ENCODE results near the gene HYDIN.
"Not testable (repeated sequence)": the region's sequence is repeated elsewhere in the genome, so short reads cannot be mapped to it uniquely, and the experiment has no call there.

The HYDIN gene

DNA sequence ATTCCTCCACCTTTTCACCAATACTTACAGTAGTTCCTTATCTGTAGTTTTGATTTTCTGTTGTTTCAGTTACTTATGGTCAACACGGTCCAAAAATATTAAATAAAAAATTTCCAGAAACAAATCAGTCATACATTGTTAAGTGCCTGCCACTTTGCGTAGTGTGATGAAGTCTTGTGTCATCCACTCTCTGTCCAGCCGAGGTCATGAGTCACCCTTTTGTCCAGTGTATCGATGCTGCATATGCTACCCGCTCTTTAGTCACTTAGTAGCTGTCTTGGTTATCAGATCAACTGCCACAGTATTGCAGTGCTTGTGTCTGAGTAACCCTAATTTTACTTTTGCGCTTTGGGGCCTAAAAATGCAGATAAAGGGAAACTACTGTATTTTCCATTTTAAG is 146.9 kb downstream of the HYDIN start:
- not testable (repeated sequence) for DNase-seq

DNA sequence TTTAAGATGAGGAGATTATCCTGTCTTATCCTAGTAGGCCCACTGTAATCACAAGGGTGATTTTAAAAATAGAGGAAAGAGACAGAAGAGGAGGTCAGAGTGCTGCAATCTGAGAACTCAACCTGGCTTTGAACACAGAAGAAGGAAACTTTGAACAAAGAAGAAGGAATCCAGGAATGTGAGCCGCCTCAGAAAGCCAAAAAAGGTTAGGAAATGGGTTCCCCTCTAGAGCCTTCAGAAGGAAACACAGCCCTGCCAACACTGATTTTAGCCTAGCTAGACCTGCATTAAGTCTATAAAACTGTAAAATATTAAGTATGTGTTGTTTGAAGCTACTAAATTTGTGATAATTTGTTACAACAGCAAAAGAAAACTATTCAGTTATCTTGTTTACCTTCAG is 149.7 kb downstream of the HYDIN start:
- DNase-seq, result not testable (repeated sequence)

DNA sequence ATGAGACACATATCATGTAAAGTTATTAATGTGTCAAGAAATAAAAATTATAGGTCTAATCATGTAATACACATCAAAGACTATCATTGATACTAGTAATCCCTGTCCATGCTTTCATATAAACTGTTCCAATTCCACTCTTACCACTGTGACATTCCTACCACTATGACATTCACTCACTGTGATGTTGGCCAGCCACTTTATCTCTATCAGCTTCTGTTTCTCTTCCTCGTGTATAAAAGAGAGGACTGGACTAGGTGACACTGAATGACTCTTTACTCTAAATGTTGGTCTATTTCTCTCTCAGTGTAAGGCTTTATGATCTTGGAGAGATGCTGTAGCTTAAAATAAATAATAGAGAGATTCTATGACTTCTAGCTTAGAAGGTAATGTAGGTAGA is 150.3 kb downstream of the HYDIN start:
- not testable (repeated sequence) for DNase-seq

DNA sequence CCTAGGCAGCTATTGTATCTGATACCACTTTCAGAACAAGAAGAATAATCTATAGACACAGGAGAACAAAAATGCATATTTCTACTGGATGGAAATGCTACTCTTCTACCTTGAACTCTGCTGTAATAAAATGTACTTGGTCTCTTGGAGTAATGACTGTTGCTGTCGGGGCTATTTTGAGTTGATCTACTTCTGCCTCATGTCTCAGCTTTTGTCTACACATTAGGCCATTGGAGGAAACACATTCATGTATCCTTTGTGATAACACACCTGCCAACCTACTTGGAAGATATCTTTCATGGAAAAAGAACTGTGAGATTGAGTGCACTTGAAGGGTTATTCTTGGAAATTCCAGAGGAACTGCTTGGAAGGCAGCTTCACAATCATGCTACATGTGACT is 159.9 kb downstream of the HYDIN start:
- not testable (repeated sequence) for DNase-seq

DNA sequence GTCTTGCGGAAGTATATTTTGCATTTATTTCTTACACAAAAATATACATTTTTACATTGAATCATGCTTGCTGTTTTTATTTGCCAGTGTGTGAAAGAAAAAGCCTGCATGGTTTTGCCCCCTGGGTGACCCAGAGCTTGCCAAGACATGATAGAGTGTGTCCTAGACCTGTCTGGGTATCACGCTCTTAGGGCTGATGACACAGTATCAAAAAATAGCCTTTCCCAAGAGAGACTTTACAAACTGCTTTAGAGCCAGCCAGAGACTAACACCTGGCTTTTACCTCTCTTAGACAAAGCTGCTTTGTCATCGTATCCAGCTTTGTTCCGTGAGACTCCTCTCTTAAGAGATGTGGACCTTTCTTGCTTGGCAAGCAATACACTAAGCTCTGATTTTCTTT is 160.7 kb downstream of the HYDIN start:
- DNase-seq, result not testable (repeated sequence)

DNA sequence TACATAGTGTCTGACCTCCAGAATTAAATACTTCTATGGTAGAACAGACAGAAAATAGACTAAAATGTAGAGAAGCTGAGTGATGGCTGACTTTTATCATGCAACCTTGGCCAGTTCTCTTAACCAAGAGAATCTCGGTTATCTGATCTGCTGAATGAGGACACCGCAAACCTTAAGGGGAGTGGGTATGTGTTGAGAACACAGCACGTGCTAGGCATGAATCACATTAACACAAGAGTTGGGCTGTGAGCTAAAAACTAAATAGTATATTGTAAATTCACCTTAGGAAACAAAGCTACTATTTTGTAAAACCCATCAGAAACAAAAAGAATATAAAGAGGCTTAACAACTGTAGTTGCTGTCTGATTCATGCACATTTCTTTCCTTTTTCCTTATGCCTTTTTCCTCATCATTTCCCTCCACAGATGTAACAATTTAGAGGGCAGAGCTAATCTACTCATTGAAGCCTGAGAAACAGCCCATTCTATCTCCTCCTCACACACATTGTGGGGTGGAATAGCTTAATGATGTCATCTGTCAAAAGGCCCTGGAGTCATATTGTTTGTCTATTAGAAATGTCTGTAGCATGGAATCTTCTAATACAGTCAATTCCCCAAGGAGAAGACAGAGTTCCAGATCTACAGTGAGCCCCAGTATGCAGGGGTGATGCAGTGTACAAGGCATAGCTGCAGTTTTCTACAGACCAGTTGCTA is 176.5 kb downstream of the HYDIN start:
- DNase-seq, result not testable (repeated sequence)

DNA sequence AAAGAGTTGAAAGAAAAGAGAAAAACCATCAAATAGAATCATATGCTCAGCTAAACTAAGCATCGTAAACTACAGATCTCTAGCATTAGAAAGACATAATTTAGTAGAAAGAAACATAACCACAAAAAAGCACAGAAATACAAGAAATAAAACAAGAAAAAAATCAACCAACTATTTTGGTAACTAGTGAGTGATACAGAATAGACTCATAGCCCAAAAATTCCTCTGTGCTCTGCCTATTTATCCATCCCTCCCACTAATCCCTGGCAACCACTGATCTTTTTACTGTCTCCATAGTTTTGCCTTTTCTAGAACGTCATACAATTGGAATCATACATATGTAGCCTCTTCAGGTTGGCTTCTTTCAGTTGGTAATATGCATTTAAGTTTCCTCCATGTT is 180.2 kb downstream of the HYDIN start:
- DNase-seq, result not testable (repeated sequence)

DNA sequence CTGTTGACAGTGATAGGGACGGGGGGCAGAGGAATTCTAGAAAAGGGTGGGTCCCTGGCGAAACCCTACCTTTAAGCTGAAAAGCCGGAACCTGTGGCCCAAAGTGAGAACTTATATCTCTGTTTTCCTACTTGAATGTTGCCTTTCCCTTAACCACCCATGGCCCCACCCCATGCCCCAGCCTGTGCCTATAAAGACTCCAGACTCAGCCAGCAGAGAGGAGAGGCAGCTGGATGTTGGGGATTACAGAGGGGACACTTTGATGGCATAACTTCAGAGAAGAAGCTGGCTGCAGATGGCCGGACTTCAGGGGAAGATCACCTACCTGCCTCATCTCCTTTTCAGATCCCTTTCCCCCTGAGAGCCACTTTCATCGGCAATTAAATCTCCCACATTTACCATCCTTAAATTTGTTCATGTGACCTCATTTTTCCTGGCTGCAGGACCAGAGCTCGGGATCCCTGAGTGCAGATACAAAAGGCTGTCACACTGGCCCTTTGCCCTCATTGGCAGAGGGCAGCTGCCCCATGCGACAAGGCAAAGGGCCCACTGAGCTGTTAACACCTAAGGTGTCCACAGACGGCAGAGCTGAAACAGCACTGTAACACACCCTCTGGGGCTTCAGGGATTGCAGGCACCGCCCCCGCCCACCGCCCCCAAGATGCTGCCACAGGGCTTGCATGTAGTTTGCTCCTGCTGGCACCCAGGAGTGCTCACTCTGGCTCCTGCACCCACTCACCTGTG is 191.0 kb downstream of the HYDIN start:
- not testable (repeated sequence) for DNase-seq

DNA sequence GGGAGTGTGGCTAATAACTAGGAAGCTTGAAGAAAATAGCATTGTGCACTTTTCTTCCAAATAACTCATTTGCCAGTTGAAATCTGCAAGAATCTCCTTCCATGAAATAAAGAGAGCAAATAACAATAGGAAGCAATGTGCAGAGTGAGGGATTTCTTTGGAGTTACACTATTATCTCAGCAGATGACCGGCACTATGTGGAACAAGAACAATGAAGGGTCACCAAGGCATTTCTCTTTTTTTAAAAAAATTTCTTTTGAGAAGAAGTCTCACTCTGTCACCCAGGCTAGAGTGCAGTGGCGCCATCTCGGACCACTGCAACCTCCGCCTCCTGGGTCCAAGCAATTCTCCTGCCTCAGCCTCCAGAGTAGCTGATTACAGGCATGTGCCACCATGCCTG is 192.1 kb downstream of the HYDIN start:
- not testable (repeated sequence) for DNase-seq

DNA sequence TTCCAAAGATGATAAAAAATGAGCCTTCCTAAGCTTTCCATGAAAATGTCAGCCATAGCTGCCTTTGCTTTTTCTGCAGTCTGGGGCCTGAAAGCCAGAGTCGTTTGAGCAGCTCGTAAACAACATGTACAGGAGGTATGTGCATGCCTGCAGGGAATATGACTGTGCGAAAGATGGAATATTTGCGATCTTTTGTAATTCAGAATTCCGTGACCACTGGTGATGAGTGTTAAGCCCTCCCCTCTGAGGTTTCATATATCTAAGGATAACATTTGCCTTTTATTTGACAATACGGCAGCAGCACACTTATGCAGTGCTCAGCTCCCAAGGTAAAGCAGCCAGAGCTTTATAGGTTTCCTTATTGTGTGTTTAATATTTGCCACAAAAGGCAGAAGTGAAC is 192.5 kb downstream of the HYDIN start:
- DNase-seq, result not testable (repeated sequence)

DNA sequence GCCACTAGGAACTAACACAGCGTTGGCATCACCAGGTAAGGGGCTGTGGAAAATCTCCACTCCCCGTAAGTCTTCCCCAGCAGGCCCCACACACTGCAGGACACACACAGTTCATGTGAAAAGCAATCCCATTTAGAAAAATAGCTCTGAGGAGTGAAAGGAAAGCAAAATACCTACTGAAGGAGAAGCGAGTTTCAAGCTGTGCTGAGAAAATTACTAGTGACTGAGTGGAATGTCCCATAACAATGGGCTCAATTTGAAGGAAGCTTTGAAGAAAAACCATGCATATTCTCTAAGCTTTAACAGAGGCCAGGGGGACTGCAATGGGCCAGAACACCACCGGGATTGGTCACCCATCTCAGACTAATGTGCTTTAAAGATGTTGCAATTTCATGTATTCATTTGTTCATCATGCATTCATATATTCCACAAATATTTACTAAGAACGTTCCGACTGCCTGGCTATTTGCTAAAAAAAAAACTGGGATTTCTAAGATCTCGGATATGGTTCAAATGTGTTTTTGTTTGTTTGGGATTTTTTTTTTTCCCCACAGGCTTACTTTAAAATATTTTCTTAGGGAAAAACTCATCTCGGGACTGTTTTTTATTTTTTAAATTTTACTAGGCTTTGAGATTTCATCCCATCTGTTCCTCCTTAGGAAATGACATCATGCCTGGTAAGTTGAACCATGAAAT is 202.3 kb downstream of the HYDIN start:
- DNase-seq, result not testable (repeated sequence)

DNA sequence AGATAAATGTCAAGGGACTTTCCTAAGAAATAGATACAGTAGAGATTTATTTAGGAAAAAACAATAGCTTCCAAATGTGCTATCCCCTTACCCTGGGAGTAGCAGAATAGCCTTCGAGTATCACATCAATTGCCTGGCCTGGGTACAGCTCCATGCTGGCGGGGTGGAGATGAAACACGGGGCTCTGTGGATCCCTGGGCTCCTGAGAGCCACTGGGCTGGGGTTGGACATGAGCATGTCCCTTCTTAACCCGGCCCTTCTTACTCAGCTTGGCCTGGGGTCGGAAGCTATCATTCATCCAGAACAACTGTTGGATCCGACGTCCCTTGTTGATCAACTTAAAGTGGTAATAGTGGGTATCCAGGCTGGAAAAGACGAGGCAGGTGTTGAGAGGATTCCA is 203.0 kb downstream of the HYDIN start:
- not testable (repeated sequence) for DNase-seq

DNA sequence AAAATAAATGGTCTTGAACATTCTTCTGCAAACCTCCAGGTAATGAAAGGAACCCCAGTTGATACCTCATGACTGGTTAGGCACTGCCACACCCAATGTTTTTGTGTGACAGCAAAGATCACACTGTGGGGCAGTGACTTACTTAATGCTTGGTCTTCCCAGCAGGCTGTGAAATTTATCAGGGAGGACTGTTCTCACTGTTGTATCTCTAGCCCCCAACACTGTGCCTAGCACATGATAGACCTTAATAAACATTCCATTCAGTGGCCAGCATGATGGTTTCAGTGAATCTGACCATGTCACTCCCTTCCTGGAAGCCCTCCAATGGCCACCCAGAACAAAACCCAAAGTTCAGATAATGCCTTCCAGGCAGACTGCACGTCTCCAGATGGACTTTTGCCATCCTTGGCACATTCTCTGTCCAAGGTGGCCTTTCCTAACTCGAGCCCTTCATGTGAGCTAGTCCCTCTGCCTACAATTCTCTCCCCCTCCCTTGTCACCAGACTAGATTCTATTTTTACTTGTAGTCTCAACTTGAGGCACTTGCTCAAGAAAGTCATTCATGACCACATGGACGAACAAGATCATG is 206.6 kb downstream of the HYDIN start:
- DNase-seq, result not testable (repeated sequence)

DNA sequence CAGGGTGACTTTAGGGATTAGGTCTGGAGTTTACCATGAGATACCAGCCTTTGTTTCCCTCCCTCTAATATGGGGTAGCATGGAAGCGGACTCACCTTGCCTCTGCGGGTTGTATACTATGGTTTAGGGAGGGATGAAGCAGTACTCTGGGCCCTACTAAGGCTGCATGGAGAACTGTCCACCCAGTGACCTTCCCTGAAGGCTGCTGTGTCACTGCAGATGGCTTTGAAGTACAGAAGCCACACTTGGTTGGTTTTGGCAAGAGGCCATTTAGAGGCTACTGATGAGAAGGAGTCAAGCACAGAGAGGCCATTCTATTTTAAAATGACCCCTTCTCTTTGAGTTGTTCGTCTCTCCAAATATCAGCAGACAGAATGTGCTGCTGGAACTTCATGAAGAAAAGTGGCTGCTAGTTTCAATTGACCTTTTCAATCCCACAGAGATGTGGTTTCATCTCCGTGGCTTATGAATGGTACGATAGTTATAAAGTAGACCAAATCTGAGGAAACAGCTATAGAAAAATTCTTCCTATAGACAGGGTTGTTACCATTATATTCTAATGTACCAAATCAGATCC is 208.5 kb downstream of the HYDIN start:
- DNase-seq, result not testable (repeated sequence)

DNA sequence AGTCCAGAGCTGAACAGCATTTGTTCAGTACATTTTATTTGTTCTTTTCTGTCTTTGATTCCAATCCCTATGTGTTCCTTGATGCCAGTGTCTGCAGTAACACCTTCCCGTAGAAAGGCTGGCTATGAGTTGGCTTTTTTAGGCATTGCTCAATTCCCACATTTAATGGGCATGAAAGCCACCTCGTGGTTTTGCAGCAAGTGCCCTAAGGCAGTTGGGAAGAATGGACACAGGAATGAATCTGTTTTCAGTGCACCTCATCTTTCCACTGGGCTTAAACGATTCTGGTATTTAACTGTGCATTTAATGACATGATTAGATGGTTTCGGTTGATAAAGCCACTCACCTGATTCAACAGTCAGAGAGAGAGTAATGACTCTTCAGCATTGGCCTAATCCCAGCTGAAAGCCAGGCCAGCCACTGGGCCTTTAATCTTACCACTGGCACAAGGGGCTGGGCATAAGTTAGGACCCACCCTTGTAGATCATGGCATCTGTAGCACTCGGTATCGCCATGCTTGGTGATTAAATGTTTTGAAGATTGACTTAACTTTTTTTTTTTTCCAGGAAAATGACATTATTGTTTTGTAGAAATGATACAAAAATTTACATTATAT is 211.3 kb downstream of the HYDIN start:
- DNase-seq, result not testable (repeated sequence)

DNA sequence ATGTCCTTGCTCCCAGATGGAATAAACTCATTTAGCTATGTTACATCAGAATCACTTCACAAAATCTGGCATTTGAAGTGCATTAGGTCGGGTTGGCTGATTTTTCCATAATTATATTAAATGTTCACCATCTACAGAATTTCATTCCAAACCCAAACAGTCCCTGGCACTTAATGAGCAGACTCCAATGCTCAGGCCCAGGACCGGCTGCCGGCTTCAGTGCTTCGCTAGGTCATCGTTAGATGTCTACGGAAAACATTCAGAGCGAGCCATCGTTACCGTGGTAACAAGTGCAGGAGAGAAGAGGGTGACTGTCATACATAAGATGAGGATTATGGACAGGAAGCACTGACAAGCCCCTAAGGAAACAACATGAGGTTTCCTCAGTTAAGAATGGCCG is 215.1 kb downstream of the HYDIN start:
- DNase-seq, result not testable (repeated sequence)

DNA sequence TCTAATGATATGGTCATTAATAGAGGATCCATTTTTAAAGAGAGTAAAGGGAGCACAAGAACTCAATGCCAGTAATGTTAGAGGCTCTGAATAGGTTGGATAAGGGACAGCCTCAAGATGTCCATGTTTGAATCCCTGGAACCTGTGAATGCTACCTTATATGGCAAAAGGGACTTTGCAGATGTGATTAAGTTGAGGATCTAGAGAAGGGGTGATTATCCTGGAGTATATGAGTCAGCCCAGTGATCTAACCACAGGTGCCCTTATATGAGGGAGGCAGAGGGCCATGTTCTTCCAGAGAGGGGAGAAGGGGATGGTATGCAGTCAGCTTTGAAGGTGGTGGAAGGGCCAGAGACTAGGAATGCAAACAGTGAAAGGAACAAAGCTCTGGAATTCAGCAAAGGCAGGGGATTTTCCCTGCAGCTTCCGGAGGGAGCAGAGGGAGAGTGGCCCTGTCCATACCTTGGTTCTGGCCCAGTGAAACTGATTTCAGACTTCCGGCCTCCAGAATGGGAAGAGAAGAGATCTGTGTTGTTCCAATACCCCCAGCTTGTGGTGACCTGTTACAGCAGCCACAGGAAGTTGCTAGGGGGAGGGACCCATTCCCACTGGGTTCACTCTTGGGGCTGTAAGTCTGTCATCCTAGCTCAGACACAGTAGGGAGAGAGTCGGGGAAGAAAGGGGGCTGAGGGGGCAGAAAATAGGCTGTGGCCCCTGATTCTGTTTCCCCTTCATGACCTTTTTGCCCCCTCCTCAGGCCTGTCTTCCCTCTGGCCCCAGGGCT is 220.9 kb downstream of the HYDIN start:
- DNase-seq, result not testable (repeated sequence)

DNA sequence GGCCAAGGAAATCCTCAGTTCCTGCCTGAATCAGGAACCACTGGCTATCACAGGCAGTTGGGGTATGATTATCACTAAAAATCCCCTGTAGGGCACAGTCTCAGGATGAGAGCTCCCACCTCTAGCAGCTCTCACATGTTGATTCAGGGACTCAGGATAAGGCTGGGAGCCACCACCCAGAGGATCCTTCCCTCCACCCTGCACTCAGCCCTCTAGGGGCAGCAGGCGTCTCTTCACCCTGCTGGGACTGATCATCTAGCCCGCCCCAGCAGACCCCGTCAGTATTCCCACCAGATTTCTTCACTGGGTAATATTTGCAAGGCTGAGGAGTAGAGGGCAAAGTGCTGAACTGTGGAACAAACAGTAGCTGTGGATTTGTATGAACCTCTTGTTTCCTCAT is 224.0 kb downstream of the HYDIN start:
- not testable (repeated sequence) for DNase-seq

DNA sequence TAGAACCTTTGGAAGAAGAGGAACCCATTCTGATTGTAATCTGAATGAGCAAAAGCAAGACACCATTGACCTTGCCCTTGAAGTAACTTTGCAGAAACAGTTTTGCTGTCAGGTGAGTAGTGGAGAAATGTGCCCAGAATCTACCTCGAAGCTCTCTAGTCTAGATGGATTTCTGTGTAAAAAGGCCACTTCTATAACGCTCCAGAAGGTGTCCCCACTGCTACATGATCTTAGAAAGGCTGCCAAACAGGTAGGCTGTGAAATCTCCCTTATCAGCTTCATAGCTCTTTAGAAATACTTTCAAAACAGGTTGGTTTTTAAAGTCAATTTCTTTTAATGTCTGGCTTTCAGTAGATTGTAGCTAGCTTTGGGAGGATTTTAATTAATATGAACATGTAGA is 230.8 kb downstream of the HYDIN start:
- DNase-seq, result not testable (repeated sequence)

DNA sequence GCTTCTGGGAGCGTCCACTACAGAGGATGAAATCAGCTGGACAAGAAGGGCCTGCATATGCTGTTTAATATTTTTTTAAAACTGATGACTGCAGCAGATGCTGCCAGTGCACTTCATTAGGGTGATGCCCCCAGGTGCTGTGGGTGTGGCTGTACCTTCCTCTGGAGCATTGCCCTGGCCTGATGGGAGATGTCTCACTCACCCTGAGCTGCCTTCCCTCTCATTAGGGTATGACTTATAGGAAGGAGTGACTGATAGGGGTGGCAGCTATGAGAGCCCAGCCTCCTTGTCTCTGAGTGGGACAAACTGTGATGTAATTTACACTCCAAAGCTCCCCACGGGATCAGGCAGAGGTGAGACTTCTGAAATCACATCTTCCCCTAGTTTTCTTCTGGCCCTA is 234.7 kb downstream of the HYDIN start:
- DNase-seq, result not testable (repeated sequence)

DNA sequence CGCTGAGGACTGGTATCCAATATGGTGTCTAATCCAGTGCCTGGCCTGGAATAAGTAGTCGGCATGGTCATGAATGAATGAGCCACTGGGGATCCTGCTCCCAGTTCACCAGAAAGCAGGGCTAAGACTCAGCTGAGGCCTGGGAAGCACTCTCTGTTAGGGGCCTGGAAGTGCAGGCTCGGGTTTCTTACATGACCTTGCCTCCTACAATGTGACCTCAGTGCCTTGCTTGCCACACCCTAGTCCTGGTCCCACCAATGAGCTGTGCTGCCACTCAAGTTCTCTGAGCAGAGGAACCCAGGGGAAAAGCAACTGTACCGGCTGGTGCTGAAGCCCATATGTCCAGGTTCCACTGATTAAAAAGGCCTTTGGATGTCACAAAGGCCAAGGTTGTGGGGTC is 238.0 kb downstream of the HYDIN start:
- DNase-seq, result not testable (repeated sequence)
